GF-D8 (cell line): ENCODE data around the gene DTNB.
"Not testable (repeated sequence)": the region's sequence is repeated elsewhere in the genome, so short reads cannot be mapped to it uniquely, and the experiment has no call there.

Experiments used
- DNase-seq: peaks from one replicate; lab custom pipeline; 2025; lab: John Stamatoyannopoulos, UW

The DTNB gene

DNA sequence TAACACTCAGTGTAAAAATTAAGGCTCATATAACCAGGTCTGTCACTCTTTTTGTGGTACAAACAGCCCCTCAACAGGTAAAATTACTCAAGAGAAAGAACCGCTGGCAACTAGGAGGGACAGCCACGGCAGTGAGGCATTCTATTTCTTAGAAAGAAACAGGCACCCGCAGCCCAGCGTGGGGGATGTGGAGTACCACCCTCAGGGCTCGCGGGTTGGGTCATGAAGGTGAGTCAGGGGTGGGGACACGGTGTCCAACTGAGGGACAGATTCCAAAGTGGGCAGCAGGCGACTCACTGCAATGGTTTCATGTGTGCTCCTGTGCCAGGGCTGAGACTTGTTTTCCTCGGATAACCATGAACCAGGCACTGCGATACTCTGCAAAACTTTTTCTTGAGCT lies 129.4 kb downstream of the DTNB start:
- no peak for DNase-seq

DNA sequence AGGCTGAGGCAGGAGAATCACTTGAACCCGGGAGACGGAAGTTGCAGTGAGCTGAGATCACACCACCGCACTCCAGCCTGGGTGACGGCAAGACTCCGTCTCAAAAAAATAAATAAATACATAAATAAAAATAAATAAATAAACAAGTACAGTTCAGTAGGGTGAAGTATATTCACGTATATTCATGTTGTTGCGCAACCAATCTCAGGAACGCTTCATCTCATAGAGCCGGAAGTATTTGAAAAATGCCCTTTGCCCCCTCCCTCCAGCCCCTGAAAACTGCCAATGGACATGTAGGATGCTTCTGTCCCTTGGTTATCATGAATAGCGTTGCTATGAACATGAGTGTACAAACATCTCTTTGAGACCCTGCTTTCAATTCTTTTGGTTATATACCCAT lies 132.0 kb downstream of the DTNB start:
- DNase-seq: no peak

GRCh38 chr2:25539136-25539535 lies 134.2 kb downstream of the DTNB start:
- no peak for DNase-seq

DNA sequence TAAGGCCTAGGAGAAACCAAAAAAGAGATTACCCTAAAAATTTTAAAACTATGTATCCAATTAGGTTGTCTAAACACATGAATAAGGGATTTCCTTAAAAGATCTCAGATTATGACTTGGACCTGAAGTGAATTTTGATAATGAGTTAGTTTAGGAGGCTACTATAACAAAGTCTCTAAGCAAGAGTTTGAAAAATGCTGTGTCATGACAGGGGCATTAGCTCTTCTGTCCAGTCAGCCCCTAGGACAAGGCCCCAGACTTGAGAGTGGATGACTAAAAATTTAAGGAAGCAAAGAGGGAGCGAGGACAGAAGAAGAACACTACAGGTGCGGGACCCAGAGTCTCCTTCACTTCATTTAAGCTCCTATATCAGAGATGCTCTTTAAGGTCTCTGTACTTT lies 135.9 kb downstream of the DTNB start:
- no peak for DNase-seq

DNA sequence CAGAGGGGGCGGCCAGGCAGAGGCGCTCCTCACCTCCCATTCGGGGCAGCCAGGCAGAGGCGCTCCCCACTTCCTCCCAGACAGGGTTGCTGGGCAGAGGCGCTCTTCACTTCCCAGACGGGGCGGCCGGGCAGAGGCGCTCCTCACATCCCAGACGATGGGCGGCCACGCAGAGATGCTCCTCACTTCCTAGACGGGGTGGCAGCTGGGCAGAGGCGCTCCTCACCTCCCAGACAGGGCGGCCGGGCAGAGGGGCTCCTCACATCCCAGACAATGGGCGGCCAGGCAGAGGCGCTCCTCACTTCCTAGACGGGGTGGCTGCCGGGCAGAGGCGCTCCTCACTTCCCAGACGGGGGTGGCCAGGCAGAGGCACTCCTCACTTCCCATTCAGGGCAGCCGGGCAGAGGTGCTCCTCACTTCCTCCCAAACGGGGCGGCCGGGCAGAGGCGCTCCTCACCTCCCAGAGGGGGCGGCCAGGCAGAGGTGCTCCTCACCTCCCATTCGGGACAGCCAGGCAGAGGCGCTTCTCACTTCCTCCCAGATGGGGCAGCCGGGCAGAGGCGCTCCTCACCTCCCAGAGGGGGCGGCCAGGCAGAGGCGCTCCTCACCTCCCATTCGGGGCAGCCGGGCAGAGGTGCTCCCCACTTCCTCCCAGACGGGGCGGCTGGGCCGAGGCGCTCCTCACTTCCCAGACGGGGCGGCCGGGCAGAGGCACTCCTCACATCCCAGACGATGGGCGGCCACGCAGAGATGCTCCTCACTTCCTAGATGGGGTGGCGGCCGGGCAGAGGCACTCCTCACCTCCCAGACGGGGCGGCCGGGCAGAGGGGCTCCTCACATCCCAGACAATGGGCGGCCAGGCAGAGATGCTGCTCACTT lies 137.7 kb downstream of the DTNB start:
- not testable (repeated sequence) for DNase-seq

- not testable (repeated sequence) for DNase-seq
Observed at GRCh38 chr2:25534937-25535336, 138.4 kb downstream of the DTNB start.

DNA sequence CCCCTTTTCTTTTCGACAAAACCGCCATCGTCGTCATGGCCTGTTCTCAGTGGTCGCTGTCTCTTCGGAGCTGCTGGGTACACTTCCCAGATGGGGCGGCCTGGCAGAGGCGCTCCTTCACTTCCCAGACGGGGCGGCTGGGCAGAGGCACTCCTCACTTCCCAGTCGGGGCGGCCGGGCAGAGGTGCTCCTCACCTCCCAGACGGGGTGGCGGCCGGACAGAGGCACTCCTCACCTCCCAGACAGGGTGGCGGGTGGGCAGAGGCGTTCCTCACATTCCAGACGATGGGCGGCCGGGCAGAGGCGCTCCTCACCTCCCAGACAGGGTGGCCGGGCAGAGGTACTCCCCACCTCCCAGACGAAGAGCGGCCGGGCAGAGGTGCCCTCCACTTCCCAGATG lies 138.9 kb downstream of the DTNB start:
- DNase-seq: no peak

- DNase-seq: not testable (repeated sequence)
Observed at GRCh38 chr2:25533771-25534170, 139.6 kb downstream of the DTNB start.

- no peak for DNase-seq
Observed at GRCh38 chr2:25532521-25532920, 140.9 kb downstream of the DTNB start.

GRCh38 chr2:25529034-25529433 lies 144.3 kb downstream of the DTNB start:
- DNase-seq: no peak

- DNase-seq: no peak
Observed at GRCh38 chr2:25528173-25528572, 145.2 kb downstream of the DTNB start.

DNA sequence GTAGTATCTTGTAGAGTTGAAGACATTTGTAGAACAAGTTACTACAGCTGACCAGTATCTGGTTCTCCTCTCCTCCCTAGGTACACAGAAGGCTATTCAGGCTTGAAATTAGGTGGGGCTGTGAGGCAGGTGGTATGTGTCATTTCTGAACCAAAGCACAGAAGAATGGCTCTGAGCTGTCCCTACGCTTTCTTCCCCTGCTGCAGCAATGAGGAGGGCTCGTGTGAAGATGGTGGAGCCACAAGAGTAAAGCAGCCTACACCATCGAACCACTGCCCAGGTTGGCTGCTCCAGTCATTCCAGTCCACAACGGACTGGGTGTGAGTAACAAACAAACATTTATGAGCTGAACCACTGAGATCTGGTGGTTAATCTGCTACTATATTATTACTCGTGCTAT lies 148.9 kb downstream of the DTNB start:
- no peak for DNase-seq

DNA sequence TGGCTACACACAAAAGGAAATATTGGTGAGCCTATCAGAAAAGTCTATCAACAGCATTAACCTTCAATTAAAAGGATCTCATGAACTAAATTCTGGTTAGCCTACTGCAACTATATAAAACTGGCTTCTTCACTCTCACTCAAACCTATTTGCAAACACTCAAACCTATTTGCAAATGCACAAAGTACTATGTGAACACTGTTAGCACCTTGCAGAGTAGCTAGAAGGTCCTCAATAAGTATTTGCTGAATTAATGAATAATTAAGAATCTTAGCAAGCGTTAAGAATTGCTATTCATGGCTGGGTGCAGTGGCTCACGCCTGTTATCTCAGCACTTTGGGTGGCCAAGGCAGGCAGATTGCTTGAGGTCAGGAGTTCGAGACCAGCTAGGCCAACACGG lies 150.3 kb downstream of the DTNB start:
- no peak for DNase-seq

DNA sequence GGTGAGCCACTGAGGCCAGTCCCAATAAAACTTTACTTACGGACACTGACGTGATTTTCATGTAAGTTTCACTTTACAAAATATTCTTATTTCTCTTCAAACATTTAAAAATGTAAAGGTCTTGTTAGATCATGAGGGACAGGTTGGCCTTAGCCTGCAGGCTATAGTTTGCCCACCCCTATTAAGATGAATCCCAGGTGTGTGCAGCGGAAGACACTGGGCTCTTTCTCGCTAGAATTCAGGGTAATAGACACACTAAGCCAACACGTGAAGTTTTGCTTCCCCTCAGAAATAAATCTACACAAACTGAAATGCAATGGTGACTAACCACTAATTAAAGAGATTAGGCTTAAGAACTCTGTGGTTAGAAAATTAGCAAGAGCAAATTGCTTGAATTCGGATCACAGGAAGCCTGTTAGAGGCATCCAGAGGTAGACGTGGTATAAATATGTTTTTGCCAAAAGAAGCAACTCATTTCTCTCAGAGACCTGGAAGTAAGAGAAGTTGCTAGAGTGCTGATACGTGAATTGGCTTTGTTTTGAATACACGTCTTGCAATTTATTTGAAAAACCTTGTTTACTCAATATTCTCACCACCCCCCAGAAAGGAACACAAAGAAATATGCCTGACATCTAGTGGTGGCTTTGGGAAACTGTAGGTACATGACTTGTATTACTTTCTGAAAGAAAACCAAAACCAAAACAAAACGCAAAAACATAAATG lies 151.6 kb downstream of the DTNB start:
- DNase-seq: peak; percentile 37

DNA sequence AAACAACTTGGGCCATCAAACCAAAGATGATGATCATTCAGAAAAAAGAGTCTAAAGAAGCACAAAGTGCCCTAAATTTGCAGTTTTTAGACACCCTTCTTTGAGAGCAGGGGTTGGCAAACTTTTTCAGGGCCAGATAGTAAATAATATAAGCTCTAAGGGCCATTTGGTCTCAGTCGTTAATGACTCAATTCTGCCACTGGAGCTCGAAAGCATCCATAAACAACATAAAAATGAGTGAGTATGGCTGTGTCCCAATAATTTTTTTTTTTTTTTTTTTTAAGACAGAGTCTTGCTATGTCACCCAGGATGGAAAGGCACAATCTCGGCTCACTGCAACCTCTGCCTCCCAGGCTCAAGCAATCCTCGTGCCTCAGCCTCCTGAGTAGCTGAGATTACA lies 152.3 kb downstream of the DTNB start:
- no peak for DNase-seq

DNA sequence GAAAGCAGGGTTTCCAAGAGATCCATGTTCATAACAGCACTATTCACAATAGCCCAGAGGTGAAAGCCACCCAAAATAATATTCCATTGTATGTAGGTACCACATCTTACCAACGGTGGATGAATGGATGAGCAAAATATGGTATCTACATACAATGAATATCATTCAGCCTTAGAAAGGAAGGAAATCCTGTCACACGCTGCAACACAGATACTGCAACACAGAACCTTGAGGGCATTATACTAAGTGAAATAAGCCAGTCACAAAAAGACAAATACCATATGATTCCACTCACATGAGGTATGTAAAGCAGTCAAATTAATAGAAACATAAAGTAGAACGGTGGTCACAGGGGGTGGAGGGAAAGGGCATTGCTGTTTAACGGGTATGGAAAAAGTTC lies 155.7 kb downstream of the DTNB start:
- DNase-seq: no peak

DNA sequence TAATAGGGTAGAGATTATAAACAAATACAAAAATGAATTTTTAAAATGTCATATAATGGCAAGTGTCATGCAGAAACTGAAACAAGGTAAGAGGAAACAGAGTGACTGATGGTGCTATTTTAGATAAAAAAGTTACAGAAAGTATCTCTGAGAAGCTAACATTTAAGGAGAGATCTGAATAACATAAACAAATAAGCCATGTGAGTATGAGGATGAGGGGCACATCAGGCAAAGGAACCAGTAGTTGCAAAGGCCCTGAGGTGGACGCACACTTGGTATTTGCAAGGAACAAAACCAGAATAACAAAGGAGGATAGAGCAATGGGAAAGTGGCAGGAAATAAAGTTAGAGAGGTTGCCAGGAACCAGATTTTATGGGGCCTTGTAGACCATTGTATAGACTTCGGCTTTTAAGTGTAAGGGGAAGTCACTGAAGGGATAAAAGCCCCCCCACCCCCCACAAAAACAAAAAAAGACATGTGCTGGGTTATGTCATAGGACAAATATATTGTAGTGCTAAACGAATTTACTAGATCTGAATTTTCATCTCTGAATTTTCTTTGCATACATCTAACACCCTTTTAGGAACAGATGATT lies 159.2 kb downstream of the DTNB start:
- no peak for DNase-seq

GRCh38 chr2:25512707-25513106 lies 160.7 kb downstream of the DTNB start:
- no peak for DNase-seq

- no peak for DNase-seq
Observed at GRCh38 chr2:25506226-25506625, 167.2 kb downstream of the DTNB start.

- no peak for DNase-seq
Observed at GRCh38 chr2:25505622-25506021, 167.8 kb downstream of the DTNB start.

DNA sequence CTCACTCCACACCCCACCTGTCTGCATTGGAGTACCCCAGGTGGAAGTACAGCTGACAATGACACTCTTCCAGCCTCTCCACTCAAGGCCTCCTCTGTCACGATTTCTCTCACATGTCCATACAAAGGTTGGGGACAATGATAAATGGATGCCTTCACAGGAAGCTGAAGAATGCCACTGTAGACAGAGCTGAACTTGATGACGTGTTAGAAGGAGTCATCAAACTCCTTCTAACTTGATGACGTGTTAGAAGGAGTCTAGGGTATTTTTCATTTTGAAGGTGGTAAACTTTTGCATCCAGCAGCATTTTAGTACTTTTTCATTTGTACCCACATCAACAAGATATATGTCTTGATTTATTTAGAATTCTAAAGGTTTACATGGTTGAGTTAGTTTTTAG lies 168.2 kb downstream of the DTNB start:
- DNase-seq: no peak

DNA sequence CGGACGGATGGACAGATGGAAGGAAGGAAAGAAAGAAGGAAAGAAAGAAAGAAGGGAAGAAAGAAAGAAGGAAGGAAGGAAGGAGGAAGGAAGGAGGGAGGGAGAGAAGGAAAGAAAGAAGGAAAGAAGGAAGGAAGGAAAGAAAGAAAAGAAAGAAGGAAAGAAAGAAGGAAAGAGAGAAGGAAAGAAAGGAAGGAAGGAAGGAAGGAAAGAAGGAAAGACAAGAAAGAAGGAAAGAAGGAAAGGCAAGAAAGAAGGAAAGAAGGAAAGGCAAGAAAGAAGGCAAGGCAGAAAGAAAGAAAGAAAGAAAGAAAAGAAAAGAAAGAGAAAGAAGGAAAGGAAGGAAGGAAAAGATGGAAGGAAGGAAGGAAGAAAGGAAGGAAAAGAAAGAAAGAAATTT lies 169.1 kb downstream of the DTNB start:
- no peak for DNase-seq

- no peak for DNase-seq
Observed at GRCh38 chr2:25499157-25499556, 174.2 kb downstream of the DTNB start.
